HG03025 (cell line): ENCODE measurements around the gene SMIM45.

Experiments used
- ATAC-seq: cut with Tn5 transposase; IDR thresholded peaks from one replicate; pipeline ENCODE4 v1.9.1; 2021; ENCODE audit warnings: mild to moderate bottlenecking, moderate library complexity; ENCODE audit not compliant: unreplicated experiment, low FRiP score

SMIM45 gene

GRCh38 chr22:41915035-41915785 lies 36.7 kb upstream of the SMIM45 start, which contains the start of gene SHISA8:
Gene SHISA8 (minus strand): TSS chr22:41915074. CDS start chr22:41914667, 407 bp downstream.
- no peak for ATAC-seq

- no peak for ATAC-seq
These were observed 36.0 kb upstream of the SMIM45 start for GRCh38 chr22:41915786-41916493.

GRCh38 chr22:41916745-41917358 lies 35.1 kb upstream of the SMIM45 start:
- no peak for ATAC-seq

- ATAC-seq = no peak
These were observed 34.5 kb upstream of the SMIM45 start for GRCh38 chr22:41917375-41917902.

- ATAC-seq = no peak
These were observed 33.8 kb upstream of the SMIM45 start for GRCh38 chr22:41917903-41918791.

GRCh38 chr22:41919357-41920224 lies 32.4 kb upstream of the SMIM45 start:
- ATAC-seq = no peak

- no peak for ATAC-seq
These were observed 31.5 kb upstream of the SMIM45 start for GRCh38 chr22:41920271-41920976.

- ATAC-seq = no peak
These were observed 29.6 kb upstream of the SMIM45 start for GRCh38 chr22:41922328-41922727.

GRCh38 chr22:41922940-41923594 lies 28.9 kb upstream of the SMIM45 start:
- ATAC-seq = no peak

GRCh38 chr22:41923595-41924276 lies 28.2 kb upstream of the SMIM45 start:
- ATAC-seq = no peak

GRCh38 chr22:41925783-41926460 lies 26.0 kb upstream of the SMIM45 start:
- ATAC-seq = peak; percentile 32

- ATAC-seq = no peak
These were observed 24.1 kb upstream of the SMIM45 start for GRCh38 chr22:41927813-41928212.

- ATAC-seq = no peak
These were observed 23.1 kb upstream of the SMIM45 start for GRCh38 chr22:41928593-41929417.

GRCh38 chr22:41929418-41929810 lies 22.5 kb upstream of the SMIM45 start:
- ATAC-seq = no peak

GRCh38 chr22:41931701-41932269 lies 20.2 kb upstream of the SMIM45 start:
- ATAC-seq = no peak

GRCh38 chr22:41932353-41932752 lies 19.6 kb upstream of the SMIM45 start:
- no peak for ATAC-seq
